ENCODE results near the gene NINL. TPM values are rescaled to one million over a fixed set of nuclear protein-coding genes. Genes with fewer than 3 reads are reported as not detected.
"Not testable (repeated sequence)": the region's sequence is repeated elsewhere in the genome, so short reads cannot be mapped to it uniquely, and the experiment has no call there.

The NINL gene
- total RNA-seq, 1 donor from 2014 or later, result 20.1 TPM

- peak; percentile 84 for ATAC-seq
Measured at GRCh38 chr20:25507385-25508082, 77.8 kb downstream of the NINL start.

GRCh38 chr20:25504366-25505135 lies 80.8 kb downstream of the NINL start:
- DNase-seq (ENCODE audit: low spot score) (no peak), ATAC-seq (no peak)

More at GRCh38 chr20:25507385-25508082, 77.8 kb downstream of the NINL start:
- DNase-seq (ENCODE audit: low spot score), result no peak

GRCh38 chr20:25503936-25504335 lies 81.4 kb downstream of the NINL start:
- ATAC-seq (no peak), DNase-seq (ENCODE audit: low spot score) (no peak)

- not testable (repeated sequence) for DNase-seq (ENCODE audit: low spot score); ATAC-seq
Measured at GRCh38 chr20:25503051-25503639, 82.2 kb downstream of the NINL start.

GRCh38 chr20:25500880-25501351 lies 84.4 kb downstream of the NINL start:
- ATAC-seq, result no peak
- DNase-seq (ENCODE audit: low spot score), result no peak

- DNase-seq (ENCODE audit: low spot score) (no peak), ATAC-seq (no peak)
Measured at GRCh38 chr20:25499855-25500434, 85.4 kb downstream of the NINL start.

- ATAC-seq (no peak), DNase-seq (ENCODE audit: low spot score) (no peak)
Measured at GRCh38 chr20:25499031-25499430, 86.3 kb downstream of the NINL start.

- no peak for ATAC-seq
- no peak for DNase-seq (ENCODE audit: low spot score)
Measured at GRCh38 chr20:25498280-25498606, 87.1 kb downstream of the NINL start.

- no peak for ATAC-seq
- DNase-seq (ENCODE audit: low spot score), result no peak
Measured at GRCh38 chr20:25497586-25498279, 87.6 kb downstream of the NINL start.

- ATAC-seq (peak; percentile 6), DNase-seq (ENCODE audit: low spot score) (no peak)
Measured at GRCh38 chr20:25496968-25497401, 88.3 kb downstream of the NINL start.

- ATAC-seq (peak; percentile 84), DNase-seq (ENCODE audit: low spot score) (peak; percentile 85)
Measured at GRCh38 chr20:25496165-25496967, 89.0 kb downstream of the NINL start.

- DNase-seq (ENCODE audit: low spot score) (no peak), ATAC-seq (peak; percentile 14)
Measured at GRCh38 chr20:25495189-25495824, 90.0 kb downstream of the NINL start.

GRCh38 chr20:25494506-25495188 lies 90.7 kb downstream of the NINL start:
- no peak for ATAC-seq
- DNase-seq (ENCODE audit: low spot score), result no peak

- DNase-seq (ENCODE audit: low spot score) (no peak), ATAC-seq (no peak)
Measured at GRCh38 chr20:25493748-25494505, 91.4 kb downstream of the NINL start.

- no peak for ATAC-seq
- no peak for DNase-seq (ENCODE audit: low spot score)
Measured at GRCh38 chr20:25493137-25493536, 92.2 kb downstream of the NINL start.

- DNase-seq (ENCODE audit: low spot score), result no peak
- no peak for ATAC-seq
Measured at GRCh38 chr20:25491446-25492038, 93.8 kb downstream of the NINL start.

- ATAC-seq (no peak), DNase-seq (ENCODE audit: low spot score) (no peak)
Measured at GRCh38 chr20:25490656-25491445, 94.5 kb downstream of the NINL start.

Measured in left lobe of liver (tissue), 2 donors.